ENCODE measurements around the gene ENO1. TPM values are rescaled to one million over a fixed set of nuclear protein-coding genes. Genes with fewer than 3 reads are reported as not detected.

Gene ENO1
- total and polyA plus RNA-seq, 9 of the 15 experiments (the other 6 are each of a cell fraction or from before 2014, with no cell fraction given): 2,249 to 7,472 (median 2,868) TPM

DNA sequence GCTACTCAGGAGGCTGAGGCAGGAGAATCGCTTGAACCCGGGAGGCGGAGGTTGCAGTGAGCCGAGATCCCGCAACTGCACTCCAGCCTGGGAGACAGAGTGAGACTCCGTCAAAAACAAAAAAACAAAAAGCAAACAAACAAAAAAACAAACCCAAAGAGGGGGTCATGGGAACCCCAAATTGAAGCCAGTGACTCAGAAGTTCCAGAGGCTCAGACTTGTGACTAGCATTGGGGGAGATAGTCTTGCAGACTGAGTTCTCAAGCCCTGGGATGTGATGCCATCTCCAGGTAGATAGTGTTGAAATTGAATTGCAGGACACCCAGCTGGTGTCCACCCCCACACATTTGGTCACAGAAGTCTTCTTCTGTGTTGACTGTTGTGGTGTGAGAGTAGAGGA, 24.9 kb upstream of the ENO1 start (continued):
- TF ChIP-seq C11orf30 (IDR thresholded peaks at IDR 0.05; ENCODE audit: low read depth): no peak
- TF ChIP-seq, protein P1, sequence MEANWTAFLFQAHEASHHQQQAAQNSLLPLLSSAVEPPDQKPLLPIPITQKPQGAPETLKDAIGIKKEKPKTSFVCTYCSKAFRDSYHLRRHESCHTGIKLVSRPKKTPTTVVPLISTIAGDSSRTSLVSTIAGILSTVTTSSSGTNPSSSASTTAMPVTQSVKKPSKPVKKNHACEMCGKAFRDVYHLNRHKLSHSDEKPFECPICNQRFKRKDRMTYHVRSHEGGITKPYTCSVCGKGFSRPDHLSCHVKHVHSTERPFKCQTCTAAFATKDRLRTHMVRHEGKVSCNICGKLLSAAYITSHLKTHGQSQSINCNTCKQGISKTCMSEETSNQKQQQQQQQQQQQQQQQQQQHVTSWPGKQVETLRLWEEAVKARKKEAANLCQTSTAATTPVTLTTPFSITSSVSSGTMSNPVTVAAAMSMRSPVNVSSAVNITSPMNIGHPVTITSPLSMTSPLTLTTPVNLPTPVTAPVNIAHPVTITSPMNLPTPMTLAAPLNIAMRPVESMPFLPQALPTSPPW (CRISPR knock-in tag; IDR thresholded peaks at IDR 0.05): no peak
- no peak for TF ChIP-seq SMAD4 (CRISPR knock-in tag; conservative IDR thresholded peaks at IDR 0.05)
- TF ChIP-seq, protein P2, sequence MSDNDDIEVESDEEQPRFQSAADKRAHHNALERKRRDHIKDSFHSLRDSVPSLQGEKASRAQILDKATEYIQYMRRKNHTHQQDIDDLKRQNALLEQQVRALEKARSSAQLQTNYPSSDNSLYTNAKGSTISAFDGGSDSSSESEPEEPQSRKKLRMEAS (CRISPR knock-in tag; IDR thresholded peaks at IDR 0.05): no peak
- TF ChIP-seq, protein P3, sequence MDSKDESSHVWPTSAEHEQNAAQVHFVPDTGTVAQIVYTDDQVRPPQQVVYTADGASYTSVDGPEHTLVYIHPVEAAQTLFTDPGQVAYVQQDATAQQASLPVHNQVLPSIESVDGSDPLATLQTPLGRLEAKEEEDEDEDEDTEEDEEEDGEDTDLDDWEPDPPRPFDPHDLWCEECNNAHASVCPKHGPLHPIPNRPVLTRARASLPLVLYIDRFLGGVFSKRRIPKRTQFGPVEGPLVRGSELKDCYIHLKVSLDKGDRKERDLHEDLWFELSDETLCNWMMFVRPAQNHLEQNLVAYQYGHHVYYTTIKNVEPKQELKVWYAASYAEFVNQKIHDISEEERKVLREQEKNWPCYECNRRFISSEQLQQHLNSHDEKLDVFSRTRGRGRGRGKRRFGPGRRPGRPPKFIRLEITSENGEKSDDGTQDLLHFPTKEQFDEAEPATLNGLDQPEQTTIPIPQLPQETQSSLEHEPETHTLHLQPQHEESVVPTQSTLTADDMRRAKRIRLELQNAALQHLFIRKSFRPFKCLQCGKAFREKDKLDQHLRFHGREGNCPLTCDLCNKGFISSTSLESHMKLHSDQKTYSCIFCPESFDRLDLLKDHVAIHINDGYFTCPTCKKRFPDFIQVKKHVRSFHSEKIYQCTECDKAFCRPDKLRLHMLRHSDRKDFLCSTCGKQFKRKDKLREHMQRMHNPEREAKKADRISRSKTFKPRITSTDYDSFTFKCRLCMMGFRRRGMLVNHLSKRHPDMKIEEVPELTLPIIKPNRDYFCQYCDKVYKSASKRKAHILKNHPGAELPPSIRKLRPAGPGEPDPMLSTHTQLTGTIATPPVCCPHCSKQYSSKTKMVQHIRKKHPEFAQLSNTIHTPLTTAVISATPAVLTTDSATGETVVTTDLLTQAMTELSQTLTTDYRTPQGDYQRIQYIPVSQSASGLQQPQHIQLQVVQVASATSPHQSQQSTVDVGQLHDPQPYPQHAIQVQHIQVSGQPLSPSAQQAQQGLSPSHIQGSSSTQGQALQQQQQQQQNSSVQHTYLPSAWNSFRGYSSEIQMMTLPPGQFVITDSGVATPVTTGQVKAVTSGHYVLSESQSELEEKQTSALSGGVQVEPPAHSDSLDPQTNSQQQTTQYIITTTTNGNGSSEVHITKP (IDR thresholded peaks at IDR 0.05; ENCODE audit: partially characterized antibody): peak; percentile 29
- TF ChIP-seq ARHGAP35 (IDR thresholded peaks at IDR 0.05; ENCODE audit: partially characterized antibody): no peak
- no peak for TF ChIP-seq HNRNPH1 (optimal IDR thresholded peaks at IDR 0.05; ENCODE audit: low read depth, low read length)
- TF ChIP-seq BDP1 (IDR thresholded peaks at IDR 0.05; ENCODE audit: insufficient read depth, insufficient read length): no peak
- TF ChIP-seq ZBTB8A (IDR thresholded peaks at IDR 0.05; ENCODE audit: partially characterized antibody): no peak
- TF ChIP-seq NR4A1 (CRISPR knock-in tag; IDR thresholded peaks at IDR 0.05): no peak
- TF ChIP-seq NR4A1 (tag; IDR thresholded peaks at IDR 0.05): no peak
- no peak for TF ChIP-seq ELF2 (CRISPR knock-in tag; IDR thresholded peaks at IDR 0.05)
- TF ChIP-seq POLR2B (IDR thresholded peaks at IDR 0.05; ENCODE audit: low read depth, partially characterized antibody): no peak
- no peak for TF ChIP-seq POLR2AphosphoS2 (IDR thresholded peaks at IDR 0.05; ENCODE audit: low read length)
- peak; percentile 43; the same call in 1 of the 2 replicates for TF ChIP-seq BCOR (IDR thresholded peaks at IDR 0.05)
- TF ChIP-seq, protein P4, sequence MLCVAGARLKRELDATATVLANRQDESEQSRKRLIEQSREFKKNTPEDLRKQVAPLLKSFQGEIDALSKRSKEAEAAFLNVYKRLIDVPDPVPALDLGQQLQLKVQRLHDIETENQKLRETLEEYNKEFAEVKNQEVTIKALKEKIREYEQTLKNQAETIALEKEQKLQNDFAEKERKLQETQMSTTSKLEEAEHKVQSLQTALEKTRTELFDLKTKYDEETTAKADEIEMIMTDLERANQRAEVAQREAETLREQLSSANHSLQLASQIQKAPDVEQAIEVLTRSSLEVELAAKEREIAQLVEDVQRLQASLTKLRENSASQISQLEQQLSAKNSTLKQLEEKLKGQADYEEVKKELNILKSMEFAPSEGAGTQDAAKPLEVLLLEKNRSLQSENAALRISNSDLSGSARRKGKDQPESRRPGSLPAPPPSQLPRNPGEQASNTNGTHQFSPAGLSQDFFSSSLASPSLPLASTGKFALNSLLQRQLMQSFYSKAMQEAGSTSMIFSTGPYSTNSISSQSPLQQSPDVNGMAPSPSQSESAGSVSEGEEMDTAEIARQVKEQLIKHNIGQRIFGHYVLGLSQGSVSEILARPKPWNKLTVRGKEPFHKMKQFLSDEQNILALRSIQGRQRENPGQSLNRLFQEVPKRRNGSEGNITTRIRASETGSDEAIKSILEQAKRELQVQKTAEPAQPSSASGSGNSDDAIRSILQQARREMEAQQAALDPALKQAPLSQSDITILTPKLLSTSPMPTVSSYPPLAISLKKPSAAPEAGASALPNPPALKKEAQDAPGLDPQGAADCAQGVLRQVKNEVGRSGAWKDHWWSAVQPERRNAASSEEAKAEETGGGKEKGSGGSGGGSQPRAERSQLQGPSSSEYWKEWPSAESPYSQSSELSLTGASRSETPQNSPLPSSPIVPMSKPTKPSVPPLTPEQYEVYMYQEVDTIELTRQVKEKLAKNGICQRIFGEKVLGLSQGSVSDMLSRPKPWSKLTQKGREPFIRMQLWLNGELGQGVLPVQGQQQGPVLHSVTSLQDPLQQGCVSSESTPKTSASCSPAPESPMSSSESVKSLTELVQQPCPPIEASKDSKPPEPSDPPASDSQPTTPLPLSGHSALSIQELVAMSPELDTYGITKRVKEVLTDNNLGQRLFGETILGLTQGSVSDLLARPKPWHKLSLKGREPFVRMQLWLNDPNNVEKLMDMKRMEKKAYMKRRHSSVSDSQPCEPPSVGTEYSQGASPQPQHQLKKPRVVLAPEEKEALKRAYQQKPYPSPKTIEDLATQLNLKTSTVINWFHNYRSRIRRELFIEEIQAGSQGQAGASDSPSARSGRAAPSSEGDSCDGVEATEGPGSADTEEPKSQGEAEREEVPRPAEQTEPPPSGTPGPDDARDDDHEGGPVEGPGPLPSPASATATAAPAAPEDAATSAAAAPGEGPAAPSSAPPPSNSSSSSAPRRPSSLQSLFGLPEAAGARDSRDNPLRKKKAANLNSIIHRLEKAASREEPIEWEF (CRISPR knock-in tag; IDR thresholded peaks at IDR 0.05): no peak
- no peak for TF ChIP-seq ZNF561 (CRISPR knock-in tag; conservative IDR thresholded peaks at IDR 0.05)
- TF ChIP-seq TCF7 (IDR thresholded peaks at IDR 0.05; ENCODE audit: borderline replicate concordance): no peak
- no peak for TF ChIP-seq ZNF584 (CRISPR knock-in tag; IDR thresholded peaks at IDR 0.05; ENCODE audit: low read depth)
